Measurements from ENCODE around the gene ASPDH.

ASPDH gene

GRCh38 chr19:50466706-50467039, 47.0 kb downstream of the ASPDH start:
- in situ Hi-C loops (cut with HindIII; ENCODE audit: low pct_ligation_motif_present, low pct_unique_long_range_greater_than_20kb, low sequenced_read_pairs) = no loop called here
- no peak for DNase-seq

GRCh38 chr19:50465986-50466705, 47.6 kb downstream of the ASPDH start:
- no peak for DNase-seq
- in situ Hi-C loops (cut with HindIII; ENCODE audit: low pct_ligation_motif_present, low pct_unique_long_range_greater_than_20kb, low sequenced_read_pairs) = no loop called here

GRCh38 chr19:50465000-50465399, 48.7 kb downstream of the ASPDH start:
- in situ Hi-C loops (cut with HindIII; ENCODE audit: low pct_ligation_motif_present, low pct_unique_long_range_greater_than_20kb, low sequenced_read_pairs) = no loop called here

GRCh38 chr19:50464348-50464747, 49.4 kb downstream of the ASPDH start:
- DNase-seq = no peak
- in situ Hi-C loops (cut with HindIII; ENCODE audit: low pct_ligation_motif_present, low pct_unique_long_range_greater_than_20kb, low sequenced_read_pairs) = no loop called here

More at GRCh38 chr19:50465000-50465399, 48.7 kb downstream of the ASPDH start:
- DNase-seq = no peak

GRCh38 chr19:50462970-50463369, 50.7 kb downstream of the ASPDH start:
- DNase-seq = no peak
- in situ Hi-C loops (cut with HindIII; ENCODE audit: low pct_ligation_motif_present, low pct_unique_long_range_greater_than_20kb, low sequenced_read_pairs) = no loop called here

Measured in ACHN (cell line).